SK-N-SH treated with all-trans-retinoic acid at 6 μM for 48 hours (cell line): Measurements from ENCODE around the gene POLR1F.

ENCODE experiments used
- ATAC-seq: fragments of 200-7000 bp; cut with Tn5 transposase; 3 replicates; pipeline ENCODE4 v1.9.1; 2020; ENCODE audit warnings: mild to moderate bottlenecking, moderate library complexity
- ISL1 ChIP-seq: fragments of 250-450 bp; sonication (Bioruptor Pico); IDR thresholded peaks from 2 replicates; pipeline ENCODE4 v2.1.2; 2022; ENCODE audit warnings: mild to moderate bottlenecking, moderate library complexity
- OSR1 ChIP-seq: fragments of 250-450 bp; sonication (Bioruptor Pico); IDR thresholded peaks from 2 replicates; pipeline ENCODE4 v1.8.0; 2022; ENCODE audit warnings: moderate library complexity, mild to moderate bottlenecking, inconsistent platforms
- PPARA ChIP-seq: fragments of 250-450 bp; sonication (Bioruptor Pico); IDR thresholded peaks from 2 replicates; pipeline ENCODE4 v1.5.0; 2020; ENCODE audit warnings: mild to moderate bottlenecking, borderline replicate concordance
- RARB ChIP-seq: fragments of 250-450 bp; sonication (Bioruptor Pico); IDR thresholded peaks from 2 replicates; pipeline ENCODE4 v1.8.0; 2021; ENCODE audit warnings: mild to moderate bottlenecking, moderate library complexity
- ZNF70 ChIP-seq: fragments of 450-650 bp; formaldehyde crosslinking; IDR thresholded peaks from 2 replicates; pipeline ENCODE4 v1.5.0; 2020; ENCODE audit warnings: mild to moderate bottlenecking, moderate library complexity

Gene POLR1F

GRCh38 chr7:19648791-19649190 is 60.0 kb downstream of the POLR1F start:
- no peak for ATAC-seq
- no peak for TF ChIP-seq PPARA (CRISPR knock-in tag)
- no peak for TF ChIP-seq RARB (CRISPR knock-in tag)
- TF ChIP-seq OSR1 (CRISPR knock-in tag), result no peak
- no peak for TF ChIP-seq ZNF70 (CRISPR knock-in tag)
- no peak for TF ChIP-seq ISL1 (CRISPR knock-in tag)
- TF ChIP-seq, all 23 proteins: peak for 0
